Measurements from ENCODE around the gene GALK2. TPM values are rescaled to one million over a fixed set of nuclear protein-coding genes. Genes with fewer than 3 reads are reported as not detected.
"Not testable (repeated sequence)": the region's sequence is repeated elsewhere in the genome, so short reads cannot be mapped to it uniquely, and the experiment has no call there.

GALK2 gene
- total RNA-seq, 1 donor from 2014 or later, result 39.3 TPM

GRCh38 chr15:49179433-49180190, 9.6 kb downstream of the GALK2 start:
- Histone ChIP-seq H3K9me3 (replicated peaks) (no peaks in the 10 kb centered on the region), H3K27ac (replicated peaks) (no peak overlapping the region), H3K27me3 (ENCODE audit: low read depth) (no peaks in the 10 kb centered on the region), H3K4me3 (no peak overlapping the region), H3K4me1 (peaks cover 10% of the 10 kb centered on the region), H3K36me3 (no peaks in the 10 kb centered on the region)
- intact Hi-C loops (cut with micrococcal nuclease), result no loop called here
- TF ChIP-seq, protein P1, sequence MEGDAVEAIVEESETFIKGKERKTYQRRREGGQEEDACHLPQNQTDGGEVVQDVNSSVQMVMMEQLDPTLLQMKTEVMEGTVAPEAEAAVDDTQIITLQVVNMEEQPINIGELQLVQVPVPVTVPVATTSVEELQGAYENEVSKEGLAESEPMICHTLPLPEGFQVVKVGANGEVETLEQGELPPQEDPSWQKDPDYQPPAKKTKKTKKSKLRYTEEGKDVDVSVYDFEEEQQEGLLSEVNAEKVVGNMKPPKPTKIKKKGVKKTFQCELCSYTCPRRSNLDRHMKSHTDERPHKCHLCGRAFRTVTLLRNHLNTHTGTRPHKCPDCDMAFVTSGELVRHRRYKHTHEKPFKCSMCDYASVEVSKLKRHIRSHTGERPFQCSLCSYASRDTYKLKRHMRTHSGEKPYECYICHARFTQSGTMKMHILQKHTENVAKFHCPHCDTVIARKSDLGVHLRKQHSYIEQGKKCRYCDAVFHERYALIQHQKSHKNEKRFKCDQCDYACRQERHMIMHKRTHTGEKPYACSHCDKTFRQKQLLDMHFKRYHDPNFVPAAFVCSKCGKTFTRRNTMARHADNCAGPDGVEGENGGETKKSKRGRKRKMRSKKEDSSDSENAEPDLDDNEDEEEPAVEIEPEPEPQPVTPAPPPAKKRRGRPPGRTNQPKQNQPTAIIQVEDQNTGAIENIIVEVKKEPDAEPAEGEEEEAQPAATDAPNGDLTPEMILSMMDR (IDR thresholded peaks at IDR 0.05; ENCODE audit: borderline replicate concordance), result no peak
- DNase-seq, result no peak

DNA sequence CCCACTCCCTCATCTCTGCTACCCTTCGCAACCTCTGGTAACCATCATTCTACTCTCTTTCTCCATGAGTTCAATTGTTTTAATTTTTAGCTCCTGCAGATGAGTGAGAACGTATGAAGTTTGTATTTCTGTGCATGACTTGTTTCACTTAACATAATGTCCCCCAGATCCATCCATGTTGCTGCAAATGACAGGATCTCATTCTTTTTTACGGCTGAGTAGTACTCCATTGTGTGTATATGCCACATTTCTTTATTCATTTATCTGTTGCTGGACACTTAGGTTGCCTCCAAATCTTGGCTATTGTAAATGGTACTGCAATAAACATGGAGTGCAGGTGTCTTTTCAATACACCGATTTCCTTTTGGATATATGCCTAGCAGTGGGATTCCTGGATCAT, 12.1 kb downstream of the GALK2 start:
- Histone ChIP-seq H3K9me3 (replicated peaks) (no peaks in the 10 kb centered on the region), H3K4me1 (peaks cover 3% of the 10 kb centered on the region), H3K27ac (replicated peaks) (no peak overlapping the region), H3K27me3 (ENCODE audit: low read depth) (no peaks in the 10 kb centered on the region), H3K4me3 (no peak overlapping the region), H3K36me3 (no peaks in the 10 kb centered on the region)
- DNase-seq, result no peak
- TF ChIP-seq, protein P1 (IDR thresholded peaks at IDR 0.05; ENCODE audit: borderline replicate concordance), result no peak
- intact Hi-C loops (cut with micrococcal nuclease), result no loop called here

GRCh38 chr15:49183741-49184140, 13.7 kb downstream of the GALK2 start:
- H3K4me3 ChIP-seq; H3K36me3 ChIP-seq; H3K4me1 ChIP-seq; H3K27ac ChIP-seq (replicated peaks); H3K27me3 ChIP-seq (ENCODE audit: low read depth); DNase-seq; intact Hi-C loops (cut with micrococcal nuclease); H3K9me3 ChIP-seq (replicated peaks): not testable (repeated sequence)

GRCh38 chr15:49185473-49185872, 15.4 kb downstream of the GALK2 start:
- Histone ChIP-seq H3K27me3 (ENCODE audit: low read depth) (no peaks in the 10 kb centered on the region), H3K27ac (replicated peaks) (no peak overlapping the region), H3K9me3 (replicated peaks) (no peaks in the 10 kb centered on the region), H3K4me3 (no peak overlapping the region), H3K36me3 (no peaks in the 10 kb centered on the region), H3K4me1 (peaks cover 7% of the 10 kb centered on the region)
- TF ChIP-seq, protein P1 (IDR thresholded peaks at IDR 0.05; ENCODE audit: borderline replicate concordance), result no peak
- DNase-seq, result no peak
- intact Hi-C loops (cut with micrococcal nuclease), result no loop called here

GRCh38 chr15:49187549-49188245, 17.6 kb downstream of the GALK2 start:
- TF ChIP-seq, protein P1 (IDR thresholded peaks at IDR 0.05; ENCODE audit: borderline replicate concordance), result no peak
- no peak overlapping the region for H3K4me3 ChIP-seq
- H3K4me1 ChIP-seq, result peaks cover 6% of the 10 kb centered on the region
- no peak overlapping the region for H3K27ac ChIP-seq (replicated peaks)
- intact Hi-C loops (cut with micrococcal nuclease), result no loop called here
- H3K27me3 ChIP-seq (ENCODE audit: low read depth), result no peaks in the 10 kb centered on the region
- DNase-seq, result no peak
- no peaks in the 10 kb centered on the region for H3K36me3 ChIP-seq
- no peaks in the 10 kb centered on the region for H3K9me3 ChIP-seq (replicated peaks)

GRCh38 chr15:49188933-49189332, 18.9 kb downstream of the GALK2 start:
- TF ChIP-seq, protein P1 (IDR thresholded peaks at IDR 0.05; ENCODE audit: borderline replicate concordance), result no peak
- no peak overlapping the region for H3K4me3 ChIP-seq
- no peaks in the 10 kb centered on the region for H3K9me3 ChIP-seq (replicated peaks)
- H3K27ac ChIP-seq (replicated peaks), result no peak overlapping the region
- peaks cover 6% of the 10 kb centered on the region for H3K4me1 ChIP-seq
- no peaks in the 10 kb centered on the region for H3K27me3 ChIP-seq (ENCODE audit: low read depth)
- no peak for DNase-seq
- no peaks in the 10 kb centered on the region for H3K36me3 ChIP-seq
- intact Hi-C loops (cut with micrococcal nuclease), result no loop called here

Measured in left ventricle myocardium inferior (tissue), 1 donor.